ENCODE measurements around the gene STAG1. TPM values are rescaled to one million over a fixed set of nuclear protein-coding genes. Genes with fewer than 3 reads are reported as not detected.

Gene STAG1
- total and polyA plus RNA-seq, 8 donors = 7.5 to 105 (median 37.9) TPM

- no peak for TF ChIP-seq POLR2AphosphoS5 (IDR thresholded peaks at IDR 0.05)
- TF ChIP-seq EP300 (IDR thresholded peaks at IDR 0.05) = no peak
- TF ChIP-seq, protein P1, sequence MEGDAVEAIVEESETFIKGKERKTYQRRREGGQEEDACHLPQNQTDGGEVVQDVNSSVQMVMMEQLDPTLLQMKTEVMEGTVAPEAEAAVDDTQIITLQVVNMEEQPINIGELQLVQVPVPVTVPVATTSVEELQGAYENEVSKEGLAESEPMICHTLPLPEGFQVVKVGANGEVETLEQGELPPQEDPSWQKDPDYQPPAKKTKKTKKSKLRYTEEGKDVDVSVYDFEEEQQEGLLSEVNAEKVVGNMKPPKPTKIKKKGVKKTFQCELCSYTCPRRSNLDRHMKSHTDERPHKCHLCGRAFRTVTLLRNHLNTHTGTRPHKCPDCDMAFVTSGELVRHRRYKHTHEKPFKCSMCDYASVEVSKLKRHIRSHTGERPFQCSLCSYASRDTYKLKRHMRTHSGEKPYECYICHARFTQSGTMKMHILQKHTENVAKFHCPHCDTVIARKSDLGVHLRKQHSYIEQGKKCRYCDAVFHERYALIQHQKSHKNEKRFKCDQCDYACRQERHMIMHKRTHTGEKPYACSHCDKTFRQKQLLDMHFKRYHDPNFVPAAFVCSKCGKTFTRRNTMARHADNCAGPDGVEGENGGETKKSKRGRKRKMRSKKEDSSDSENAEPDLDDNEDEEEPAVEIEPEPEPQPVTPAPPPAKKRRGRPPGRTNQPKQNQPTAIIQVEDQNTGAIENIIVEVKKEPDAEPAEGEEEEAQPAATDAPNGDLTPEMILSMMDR (IDR thresholded peaks at IDR 0.05) = no peak
- no peak for TF ChIP-seq POLR2A (IDR thresholded peaks at IDR 0.05)
- DNase-seq = no peak
- Histone ChIP-seq H3K4me3 (no peak overlapping the region), H3K27ac (no peak overlapping the region), H3K36me3 (peaks cover 4 to 58% (median 43%) of the 10 kb centered on the region in 4 donors), H3K9me3 (no peaks in the 10 kb centered on the region), H3K4me1 (peaks cover 0 to 7% (median 3%) of the 10 kb centered on the region in 4 donors), H3K27me3 (no peaks in the 10 kb centered on the region)
- intact Hi-C loops (cut with DNase I; ENCODE audit: low total_unique reads) = no loop called here
- 88 to 98% (median 94%) methylated on average over 2 of the region's 2 CpGs for WGBS, 5 donors
Observed at GRCh38 chr3:136293279-136293678, 458.9 kb downstream of the STAG1 start.

DNA sequence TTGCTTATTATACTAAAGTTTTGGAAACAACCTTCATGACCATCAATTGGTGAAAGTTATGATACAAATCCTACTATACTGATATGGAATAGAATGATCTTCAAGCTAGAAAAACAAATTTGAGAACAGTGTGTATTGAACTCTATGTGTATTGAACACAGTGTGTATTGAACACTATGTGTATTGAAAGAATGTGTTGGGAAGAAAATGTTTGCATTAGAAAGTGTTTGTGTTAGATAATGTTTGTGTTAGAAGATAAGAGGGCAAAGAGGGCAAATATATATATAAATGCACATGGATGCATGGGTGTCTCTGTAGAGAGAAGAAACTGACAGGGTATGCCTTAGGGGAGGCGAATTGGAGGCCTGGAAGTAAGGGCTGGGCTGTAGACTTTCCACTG is 459.7 kb downstream of the STAG1 start:
- DNase-seq = no peak
- H3K4me1 ChIP-seq = peaks cover 0 to 7% (median 3%) of the 10 kb centered on the region in 4 donors
- H3K27me3 ChIP-seq = no peaks in the 10 kb centered on the region
- peaks cover 4 to 51% (median 38%) of the 10 kb centered on the region in 4 donors for H3K36me3 ChIP-seq
- 80 to 100% (median 93%) methylated on average over 1 of the region's 1 CpG for WGBS, 5 donors
- no peak overlapping the region for H3K4me3 ChIP-seq
- H3K9me3 ChIP-seq = no peaks in the 10 kb centered on the region
- no peak for TF ChIP-seq POLR2AphosphoS5 (IDR thresholded peaks at IDR 0.05)
- no peak overlapping the region for H3K27ac ChIP-seq
- intact Hi-C loops (cut with DNase I; ENCODE audit: low total_unique reads) = no loop called here

DNA sequence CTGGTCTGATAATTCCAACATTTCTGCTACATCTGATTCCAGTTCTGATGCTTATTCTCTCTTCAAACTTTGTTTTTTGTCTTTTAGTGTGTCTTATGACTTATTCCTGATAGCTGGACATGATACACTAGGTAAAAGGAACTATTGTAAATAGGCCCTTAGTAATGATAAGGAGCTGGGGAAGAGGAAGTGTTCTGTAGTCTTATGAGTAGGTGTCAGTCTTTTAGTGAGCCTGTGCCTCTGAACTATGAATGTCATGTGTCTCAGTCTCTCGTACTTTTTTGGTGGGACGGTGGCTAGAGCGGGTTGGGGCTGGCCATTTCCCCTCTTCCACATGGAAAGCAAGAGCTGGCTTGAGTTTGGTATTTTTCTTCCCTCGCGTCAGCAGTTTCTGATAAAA is 460.9 kb downstream of the STAG1 start:
- intact Hi-C loops (cut with DNase I; ENCODE audit: low total_unique reads) = no loop called here
- no peak for DNase-seq
- H3K27me3 ChIP-seq = no peaks in the 10 kb centered on the region
- WGBS, 5 donors = 93 to 99% (median 97%) methylated on average over 5 of the region's 5 CpGs
- H3K4me1 ChIP-seq = peaks cover 0 to 7% (median 3%) of the 10 kb centered on the region in 4 donors
- H3K36me3 ChIP-seq = peaks cover 4 to 54% (median 42%) of the 10 kb centered on the region in 4 donors
- H3K9me3 ChIP-seq = no peaks in the 10 kb centered on the region
- TF ChIP-seq POLR2A (IDR thresholded peaks at IDR 0.05) (no peak), EP300 (IDR thresholded peaks at IDR 0.05) (no peak), POLR2AphosphoS5 (IDR thresholded peaks at IDR 0.05) (no peak)
- TF ChIP-seq, protein P1 (IDR thresholded peaks at IDR 0.05) = no peak
- H3K4me3 ChIP-seq = no peak overlapping the region
- no peak overlapping the region for H3K27ac ChIP-seq

Small RNAs within 50 kb of the gene (small RNA-seq; reads per million reads assigned to genes)
- 0 reads per million in 4 donors for gene RNU6-1284P
- 0 reads per million in 4 donors for gene RNU6-789P

Other genes starting within 250 kb of the STAG1 start
- gene SLC35G2, start 66.7 kb upstream of the STAG1 start, total RNA-seq = 1 to 10 TPM in 3 of 5 donors, under 1 TPM in 1, not detected in 1; 0.45 to 8.3 (median 2.3) TPM
- 1 to 10 TPM in 2 of 3 donors, under 1 TPM in 1; 0.61 to 2.0 (median 1.1) TPM for gene SLC35G2, start 66.7 kb upstream of the STAG1 start, polyA plus RNA-seq
- gene NCK1, start 109.8 kb upstream of the STAG1 start, total RNA-seq = 10 to 100 TPM; 21.0 to 59.8 (median 29.8) TPM
- 10 to 100 TPM; 11.9 to 22.5 (median 16.3) TPM for gene NCK1, start 109.8 kb upstream of the STAG1 start, polyA plus RNA-seq
- gene IL20RB, start 205.6 kb upstream of the STAG1 start, total RNA-seq = 1 to 10 TPM in 2 of 5 donors, not detected in 3; 1.3 to 4.2 TPM
- 10 to 100 TPM in 1 of 3 donors, under 1 TPM in 2; 0.46 to 37.3 (median 0.75) TPM for gene IL20RB, start 205.6 kb upstream of the STAG1 start, polyA plus RNA-seq

All from stomach (tissue), 9 donors.